Suprapubic skin (tissue), 4 donors: ENCODE measurements around the gene LRRC47.

Experiments
- EP300 ChIP-seq: sonication (generic); formaldehyde crosslinking; IDR thresholded peaks from one replicate; pipeline ENCODE4 v1.6.1; 2017; ENCODE audit warnings: antibody characterized with exemption
- POLR2A ChIP-seq, 2 donors: fragments of 450-650 bp; IDR thresholded peaks; one replicate each; pipeline ENCODE4 v1.6.1; 2017; ENCODE audit warnings: antibody characterized with exemption in 2 of 2, mild to moderate bottlenecking in 2 of 2, moderate library complexity in 2 of 2
- POLR2AphosphoS5 ChIP-seq, 3 donors: sonication (generic); formaldehyde crosslinking; IDR thresholded peaks; one replicate each; pipeline ENCODE4 v1.6.1; 2017; ENCODE audit warnings: antibody characterized with exemption in 3 of 3
- TF ChIP-seq, protein P1 (sequence below), 2 donors: fragments of 200-600 bp in 1 of 2; fragments of 450-650 bp in 1 of 2; sonication (generic) in 1 of 2; IDR thresholded peaks; one replicate each; pipeline ENCODE4 v1.5.1; 2016 to 2019; ENCODE audit warnings: antibody characterized with exemption in 2 of 2, mild to moderate bottlenecking in 1 of 2, moderate library complexity in 1 of 2

DNA sequence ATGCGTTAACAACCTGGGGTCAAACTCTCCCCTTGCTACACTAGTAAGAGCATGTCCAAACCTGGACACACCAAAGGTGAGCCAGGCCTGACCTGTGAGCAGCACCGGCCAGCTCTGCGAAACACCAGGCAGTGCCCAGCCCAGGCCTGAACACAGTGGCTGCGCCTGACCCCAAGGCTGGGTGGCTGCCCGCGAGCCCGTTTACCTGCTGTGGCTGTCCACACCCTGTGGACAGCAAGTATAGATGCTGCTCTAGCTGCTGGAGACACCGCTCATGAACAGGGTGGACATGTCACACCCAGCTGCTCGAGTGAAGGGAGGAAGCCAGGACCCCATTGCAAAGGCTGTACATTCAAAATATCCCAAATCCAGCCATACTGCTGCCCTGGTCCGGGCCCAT is 51.7 kb downstream of the LRRC47 start:
- TF ChIP-seq POLR2AphosphoS5 (IDR thresholded peaks at IDR 0.05) (no peak), POLR2A (IDR thresholded peaks at IDR 0.05) (no peak), EP300 (no peak)
- TF ChIP-seq, protein P1, sequence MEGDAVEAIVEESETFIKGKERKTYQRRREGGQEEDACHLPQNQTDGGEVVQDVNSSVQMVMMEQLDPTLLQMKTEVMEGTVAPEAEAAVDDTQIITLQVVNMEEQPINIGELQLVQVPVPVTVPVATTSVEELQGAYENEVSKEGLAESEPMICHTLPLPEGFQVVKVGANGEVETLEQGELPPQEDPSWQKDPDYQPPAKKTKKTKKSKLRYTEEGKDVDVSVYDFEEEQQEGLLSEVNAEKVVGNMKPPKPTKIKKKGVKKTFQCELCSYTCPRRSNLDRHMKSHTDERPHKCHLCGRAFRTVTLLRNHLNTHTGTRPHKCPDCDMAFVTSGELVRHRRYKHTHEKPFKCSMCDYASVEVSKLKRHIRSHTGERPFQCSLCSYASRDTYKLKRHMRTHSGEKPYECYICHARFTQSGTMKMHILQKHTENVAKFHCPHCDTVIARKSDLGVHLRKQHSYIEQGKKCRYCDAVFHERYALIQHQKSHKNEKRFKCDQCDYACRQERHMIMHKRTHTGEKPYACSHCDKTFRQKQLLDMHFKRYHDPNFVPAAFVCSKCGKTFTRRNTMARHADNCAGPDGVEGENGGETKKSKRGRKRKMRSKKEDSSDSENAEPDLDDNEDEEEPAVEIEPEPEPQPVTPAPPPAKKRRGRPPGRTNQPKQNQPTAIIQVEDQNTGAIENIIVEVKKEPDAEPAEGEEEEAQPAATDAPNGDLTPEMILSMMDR (IDR thresholded peaks at IDR 0.05), result no peak
